HG03439 (cell line): ENCODE data around the gene RPL3.

Experiments used
- ATAC-seq: cut with Tn5 transposase; IDR thresholded peaks from one replicate; pipeline ENCODE4 v1.9.1; 2021; ENCODE audit warnings: mild to moderate bottlenecking, moderate library complexity; ENCODE audit not compliant: unreplicated experiment

The RPL3 gene

DNA sequence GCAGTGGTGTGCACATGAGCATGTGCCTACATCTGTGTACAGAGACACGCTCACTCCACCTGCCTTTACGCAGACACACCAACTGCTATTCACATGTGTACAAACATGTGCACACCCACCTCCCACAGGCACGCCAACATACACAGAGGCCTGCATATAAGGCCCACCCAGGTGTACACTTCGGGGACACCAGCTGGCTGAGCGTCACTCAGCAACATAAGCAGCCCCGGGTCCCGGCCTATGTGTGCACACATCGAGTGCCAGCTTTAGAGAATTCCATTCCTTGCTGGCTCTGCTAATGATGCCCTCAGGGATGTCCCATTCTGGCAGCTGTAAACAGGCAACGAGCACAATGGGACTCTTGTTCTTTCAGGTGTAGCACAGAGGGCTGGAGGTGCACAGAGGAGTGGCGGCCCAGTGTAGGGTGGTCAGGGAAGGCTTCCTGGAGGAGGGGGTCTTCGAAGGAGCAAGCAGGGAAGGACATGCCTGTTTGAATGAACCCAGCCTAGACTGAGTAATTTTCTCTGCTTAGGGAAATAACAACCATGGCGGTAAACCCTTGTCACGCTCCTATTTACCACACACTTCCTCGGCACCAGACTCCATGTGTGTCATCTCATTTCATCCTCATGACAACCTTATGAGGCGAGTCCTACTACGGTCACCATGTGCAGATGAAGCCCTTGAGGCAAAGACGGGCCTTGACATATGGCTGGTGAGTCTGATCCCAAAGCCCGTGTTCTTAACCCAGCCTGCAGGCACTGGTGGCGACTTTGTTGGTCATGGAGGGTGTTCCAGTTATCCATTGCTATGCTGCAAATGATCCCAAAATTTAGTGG lies 35.1 kb downstream of the RPL3 start:
- no peak for ATAC-seq

DNA sequence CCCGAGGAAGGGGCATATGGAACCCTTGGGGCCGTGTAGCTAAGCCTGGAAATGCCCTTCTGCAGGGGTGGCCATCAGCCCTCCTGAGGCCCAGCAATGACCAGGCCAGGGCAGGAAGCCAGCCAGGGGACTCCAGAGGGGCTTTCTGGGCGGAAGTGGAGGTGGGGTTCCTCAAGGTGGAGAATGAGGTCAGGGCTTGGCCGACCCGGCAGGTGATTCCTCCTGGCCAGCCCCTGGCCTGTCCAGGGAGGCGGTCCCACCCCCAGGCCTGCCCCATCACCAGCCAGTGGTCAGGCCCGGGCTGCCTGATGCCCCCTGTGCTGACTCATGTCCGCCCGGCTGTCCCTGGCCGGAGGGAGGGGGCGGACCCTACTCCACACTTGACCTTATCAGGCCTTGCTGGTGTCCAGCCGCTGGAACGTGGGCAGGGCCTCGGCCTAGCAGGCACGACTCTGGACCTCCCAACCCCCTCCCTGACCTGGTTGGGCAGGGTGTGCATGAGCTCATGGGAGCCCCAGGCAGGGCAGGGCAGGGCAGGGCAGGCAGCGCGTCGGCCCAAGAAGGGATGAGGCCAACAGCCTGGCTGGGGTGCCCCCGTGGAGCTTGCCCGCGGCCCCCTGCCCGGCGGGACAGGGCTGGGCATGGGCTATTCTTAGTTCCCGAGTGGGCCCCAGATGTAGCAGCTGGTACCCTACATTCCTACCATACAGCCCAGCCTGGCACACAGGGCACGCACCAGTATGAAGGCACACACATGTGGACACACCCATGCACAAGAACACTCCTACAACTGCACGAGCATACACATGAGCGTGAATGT lies 35.9 kb downstream of the RPL3 start:
- no peak for ATAC-seq

DNA sequence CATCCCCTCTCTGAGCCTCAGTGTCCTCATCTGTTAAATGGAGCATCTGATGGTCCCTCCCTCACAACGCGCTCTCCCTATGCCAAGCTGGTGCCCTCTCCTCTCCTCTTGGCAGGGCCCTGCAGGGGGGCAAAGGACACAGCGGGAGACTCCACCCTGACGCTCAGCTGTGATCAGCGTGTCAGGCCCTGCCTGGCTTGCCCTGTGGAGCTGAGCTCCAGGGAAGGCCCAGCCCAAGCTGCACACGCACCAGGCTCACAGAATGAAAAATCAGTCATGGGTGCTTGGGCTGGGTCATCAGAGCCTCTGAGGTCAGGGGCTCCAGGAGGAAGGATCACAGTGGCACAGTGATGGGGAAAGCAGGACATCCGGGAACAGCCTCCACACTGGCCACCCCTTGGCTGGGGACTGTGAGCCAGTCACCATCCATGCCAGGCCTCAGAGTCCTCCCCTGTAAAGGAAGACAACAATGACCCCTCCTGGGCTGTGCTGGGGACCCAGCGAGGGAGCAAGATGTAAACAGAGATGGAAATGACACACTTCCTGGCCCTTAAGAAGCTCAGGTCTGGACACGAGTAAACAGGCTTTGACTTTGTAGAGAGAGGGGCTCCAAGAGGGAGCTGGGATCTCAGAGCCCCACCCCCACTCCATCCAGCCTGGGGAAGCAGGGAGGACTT lies 36.6 kb downstream of the RPL3 start:
- no peak for ATAC-seq

DNA sequence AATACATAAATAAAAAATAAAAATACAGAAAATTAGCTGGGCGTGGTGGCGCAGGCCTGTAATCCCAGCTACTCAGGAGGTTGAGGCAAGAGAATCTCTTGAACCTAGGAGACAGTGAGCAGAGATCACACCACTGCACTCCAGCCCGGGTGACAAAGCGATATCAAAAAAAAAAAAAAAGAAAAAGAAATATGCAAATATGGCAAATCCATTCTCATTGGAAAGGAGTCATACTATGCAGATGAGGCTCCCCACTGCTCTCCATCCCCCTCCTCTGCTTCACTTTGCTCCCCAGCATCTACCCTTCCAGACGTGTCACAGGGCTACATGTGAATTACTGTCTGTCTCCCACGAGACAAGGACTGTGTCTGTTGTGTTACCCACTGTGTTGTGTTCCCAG lies 38.3 kb downstream of the RPL3 start:
- ATAC-seq, result no peak

DNA sequence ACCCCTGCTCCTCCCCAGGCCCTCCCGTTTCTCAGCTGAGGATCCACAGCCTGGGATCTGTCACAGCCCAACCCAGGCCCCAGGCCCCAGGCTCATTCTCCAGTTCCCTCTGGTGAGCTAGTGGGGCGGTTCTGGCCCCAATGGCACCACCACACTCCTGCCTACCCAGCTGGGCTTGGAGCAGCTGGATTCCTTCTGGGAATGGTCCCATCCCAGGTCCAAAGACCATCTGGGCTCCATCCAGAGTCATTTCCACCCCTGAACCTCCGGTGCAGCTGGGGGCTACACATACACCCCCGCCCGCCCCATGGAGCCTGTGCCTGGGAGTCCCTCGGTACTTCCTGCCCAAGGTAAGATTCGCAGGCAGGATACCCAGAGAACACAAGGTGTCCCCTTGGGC lies 39.2 kb downstream of the RPL3 start:
- ATAC-seq, result no peak

DNA sequence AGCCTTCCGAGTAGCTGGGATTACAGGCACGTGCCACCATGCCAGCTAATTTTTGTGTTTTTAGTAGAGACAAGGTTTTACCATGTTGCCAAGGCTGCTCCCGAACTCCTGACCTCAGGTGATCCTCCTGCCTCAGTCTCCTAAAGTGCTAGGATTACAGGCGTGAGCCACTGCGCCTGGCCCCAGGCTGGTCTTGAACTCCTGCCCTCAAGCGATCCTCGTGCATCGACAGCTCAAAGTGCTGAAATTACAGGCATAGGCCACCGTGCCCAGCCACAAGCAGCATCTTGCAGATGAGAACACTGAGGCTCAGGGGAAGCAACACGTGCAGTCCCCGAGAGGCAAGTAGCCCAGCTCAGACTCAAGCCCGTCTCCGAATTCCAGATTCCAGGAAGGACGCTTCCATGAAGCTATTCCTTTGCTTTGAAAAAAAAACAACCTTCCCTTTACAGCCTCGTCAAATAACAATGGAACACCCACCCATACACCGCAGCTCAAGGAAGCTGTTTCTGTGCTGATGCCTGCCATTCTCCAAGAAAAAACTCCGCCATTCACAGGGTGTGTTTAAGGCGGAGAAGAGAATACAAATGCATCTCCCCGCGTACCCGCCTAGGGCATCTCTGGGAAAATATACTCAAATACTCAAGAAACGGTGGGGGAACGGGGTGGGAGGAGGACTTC lies 40.1 kb downstream of the RPL3 start:
- no peak for ATAC-seq

DNA sequence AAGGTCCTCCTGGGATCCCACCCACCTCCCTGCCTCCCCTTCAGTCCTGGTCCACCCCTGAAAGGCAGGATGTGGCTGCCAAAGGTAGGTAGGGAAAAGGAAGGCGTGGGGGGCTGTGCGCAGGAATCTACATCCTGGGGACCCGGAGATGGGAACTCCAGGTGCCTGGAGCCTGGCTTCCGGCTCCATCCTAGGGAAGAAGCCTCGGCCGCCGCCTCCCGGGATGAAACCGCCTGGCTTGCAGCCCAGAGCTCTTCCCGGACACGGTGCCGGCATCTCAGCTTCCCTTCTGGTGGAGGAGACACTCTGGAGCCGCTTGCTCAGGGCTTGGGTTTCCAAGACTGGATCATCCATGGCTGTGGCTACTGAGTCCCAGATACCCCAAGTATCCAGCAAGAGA lies 41.4 kb downstream of the RPL3 start:
- ATAC-seq, result no peak

DNA sequence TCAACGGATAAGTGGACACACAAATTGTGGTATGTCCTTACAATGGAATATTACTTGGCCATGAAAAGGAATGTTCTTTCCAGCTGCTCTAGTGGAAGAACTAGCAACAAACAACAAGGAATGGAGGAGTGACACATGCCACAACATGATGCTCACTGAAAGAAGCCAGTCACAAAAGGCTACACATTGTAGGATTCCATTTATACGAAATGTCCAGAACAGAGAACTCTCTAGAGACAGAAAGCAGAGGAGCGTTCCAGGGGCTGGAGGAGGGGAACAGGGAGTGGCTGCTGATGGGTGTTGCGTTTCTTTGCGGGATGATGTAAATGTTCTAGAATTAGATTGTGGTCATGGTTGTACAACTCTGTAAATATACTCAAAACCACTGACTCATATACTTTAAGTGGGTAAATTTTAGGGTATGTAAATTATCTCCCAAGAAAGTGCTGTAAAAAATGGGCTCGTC lies 42.2 kb downstream of the RPL3 start:
- no peak for ATAC-seq

DNA sequence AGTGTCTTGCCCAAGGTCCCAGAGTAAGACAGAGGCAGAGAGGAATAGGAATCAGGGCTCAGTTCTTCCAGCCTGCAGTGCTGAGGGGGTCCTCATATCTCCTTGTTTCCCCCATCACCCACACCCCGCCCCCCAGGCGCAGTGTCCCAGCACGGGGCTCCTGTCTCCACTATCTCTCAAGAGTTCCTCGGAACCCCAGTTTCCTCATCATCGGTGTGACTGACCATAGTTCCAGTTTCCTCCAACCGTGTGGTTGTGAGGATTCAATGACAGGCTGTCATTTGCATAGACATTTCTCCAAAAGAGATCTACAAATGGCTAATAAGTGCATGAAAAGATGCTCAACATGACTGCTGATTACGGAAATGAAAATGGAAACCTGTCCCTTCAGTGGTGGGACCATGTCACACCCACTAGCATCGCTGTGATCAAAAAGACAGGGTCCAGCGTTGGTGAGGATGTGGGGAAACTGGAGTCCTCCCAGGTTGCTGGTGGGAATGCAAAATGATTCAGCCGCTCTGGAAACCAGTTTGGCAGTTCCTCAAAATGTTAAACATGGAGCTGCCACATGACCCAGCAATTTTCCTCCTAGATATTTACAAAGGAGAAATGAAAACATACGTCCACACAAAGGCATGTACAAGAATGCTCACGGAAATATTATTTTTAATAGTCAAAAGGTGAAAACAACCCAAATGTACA lies 42.8 kb downstream of the RPL3 start:
- ATAC-seq, result no peak

DNA sequence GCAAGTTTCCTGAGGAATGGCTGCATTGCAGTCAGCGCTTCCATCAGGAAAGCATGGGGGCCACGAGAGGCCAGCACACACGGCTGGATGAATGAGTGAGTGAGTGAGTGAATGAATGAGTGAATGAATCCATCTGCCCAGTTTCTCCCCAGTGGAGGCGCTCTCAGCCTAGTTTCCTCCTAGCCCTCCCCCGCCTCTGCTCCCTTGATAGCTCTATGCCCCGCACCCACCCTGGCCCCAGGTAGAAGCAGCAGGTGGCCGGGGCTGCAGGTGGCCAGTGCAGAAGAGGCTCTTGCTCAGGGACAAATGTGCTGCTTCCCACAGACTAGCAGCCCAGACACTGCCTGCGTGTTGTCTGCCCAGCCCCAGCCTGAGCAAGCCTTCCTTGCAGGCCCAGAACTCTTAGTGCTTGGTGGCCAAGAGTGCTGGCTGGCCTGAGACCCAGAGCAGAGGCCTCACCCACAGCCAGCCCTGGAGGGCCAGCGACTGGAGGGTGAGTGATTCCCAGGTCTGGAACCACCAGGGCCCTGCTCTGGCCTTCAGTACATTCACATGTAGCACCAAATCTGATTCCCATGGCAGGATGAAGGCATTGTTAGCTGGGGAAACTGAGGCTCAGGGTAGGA lies 43.5 kb downstream of the RPL3 start:
- no peak for ATAC-seq

DNA sequence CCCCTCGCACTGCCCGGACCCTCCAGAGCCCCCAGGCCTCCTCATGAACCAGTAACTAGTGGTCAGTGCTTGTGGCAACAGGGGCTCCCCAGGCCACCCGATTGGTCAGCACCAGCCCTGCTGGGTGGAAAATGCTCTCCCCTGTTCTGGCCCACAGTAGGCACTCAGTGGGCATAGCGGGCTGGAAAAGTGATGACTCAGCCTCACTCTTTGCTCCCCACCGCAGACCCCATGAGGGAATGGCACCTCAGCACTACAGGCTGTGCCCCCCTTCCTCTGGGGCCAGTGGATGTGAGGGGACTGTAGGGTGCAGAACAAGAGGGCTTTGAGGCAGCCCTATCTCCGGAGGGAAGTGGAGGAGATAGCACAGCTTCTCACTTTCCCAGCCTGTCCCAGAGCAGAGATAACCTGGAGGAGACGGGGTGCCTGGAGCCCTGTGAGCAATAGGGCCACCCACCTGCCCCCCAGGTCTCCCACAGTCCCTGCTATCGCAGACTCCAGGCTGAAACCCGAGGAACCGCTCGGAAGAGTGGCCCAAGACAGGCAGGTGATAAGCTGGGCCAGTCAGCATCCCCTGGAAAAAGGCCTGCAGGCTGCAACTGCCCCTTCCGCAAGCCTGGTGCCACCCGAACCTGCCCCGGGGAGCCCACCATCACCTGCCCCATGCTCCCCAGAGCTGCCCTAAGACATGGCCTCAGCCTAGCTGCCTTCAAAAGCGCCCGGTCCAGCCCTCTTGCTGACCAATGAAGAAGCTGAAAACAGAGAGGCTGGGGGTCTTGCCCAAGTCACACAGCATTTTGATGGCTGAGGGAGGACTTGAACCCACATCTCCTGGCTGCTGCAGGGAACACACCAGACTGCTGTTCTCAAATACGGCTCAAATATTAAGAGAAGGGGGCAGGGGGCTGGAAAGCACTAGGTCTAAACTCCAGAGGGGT lies 45.2 kb downstream of the RPL3 start:
- no peak for ATAC-seq

DNA sequence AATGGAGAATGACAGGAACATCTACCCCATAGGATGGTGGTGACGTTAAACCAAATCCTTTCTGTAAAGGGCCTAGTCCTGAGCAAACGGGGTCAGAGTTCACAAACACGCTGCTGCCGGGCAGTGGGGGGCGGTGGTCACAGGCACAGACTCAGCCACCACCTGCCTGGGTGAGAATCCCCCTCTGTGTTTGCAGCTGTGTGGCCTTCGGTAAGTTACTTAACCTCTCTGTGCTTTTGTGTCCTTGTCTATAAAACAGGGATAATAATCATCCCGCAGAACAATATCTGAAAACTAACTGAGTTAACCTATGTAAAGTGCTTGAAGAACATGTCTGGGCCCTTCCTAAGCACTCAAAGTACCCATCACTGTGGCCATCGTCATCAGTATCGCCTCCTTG lies 48.6 kb downstream of the RPL3 start:
- no peak for ATAC-seq

DNA sequence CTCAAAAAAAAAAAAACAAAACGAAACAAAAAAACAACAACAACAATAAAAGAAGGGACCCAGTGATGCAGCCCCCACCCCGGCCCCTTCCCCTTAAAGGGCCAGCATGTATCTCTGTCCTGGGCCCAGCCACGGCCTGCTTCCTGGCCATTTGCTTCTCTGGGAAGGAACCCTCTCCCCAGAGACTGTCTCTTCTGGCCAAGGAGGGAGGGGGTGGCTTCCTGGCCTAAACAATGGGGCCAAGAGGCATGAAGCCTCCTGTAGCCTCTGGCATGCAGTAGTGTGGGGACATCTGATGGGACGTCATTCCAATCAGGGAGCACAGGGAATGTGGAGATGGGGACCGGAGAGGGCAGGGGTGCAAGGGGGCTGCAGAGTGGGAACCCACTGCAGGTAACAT lies 49.1 kb downstream of the RPL3 start:
- no peak for ATAC-seq

DNA sequence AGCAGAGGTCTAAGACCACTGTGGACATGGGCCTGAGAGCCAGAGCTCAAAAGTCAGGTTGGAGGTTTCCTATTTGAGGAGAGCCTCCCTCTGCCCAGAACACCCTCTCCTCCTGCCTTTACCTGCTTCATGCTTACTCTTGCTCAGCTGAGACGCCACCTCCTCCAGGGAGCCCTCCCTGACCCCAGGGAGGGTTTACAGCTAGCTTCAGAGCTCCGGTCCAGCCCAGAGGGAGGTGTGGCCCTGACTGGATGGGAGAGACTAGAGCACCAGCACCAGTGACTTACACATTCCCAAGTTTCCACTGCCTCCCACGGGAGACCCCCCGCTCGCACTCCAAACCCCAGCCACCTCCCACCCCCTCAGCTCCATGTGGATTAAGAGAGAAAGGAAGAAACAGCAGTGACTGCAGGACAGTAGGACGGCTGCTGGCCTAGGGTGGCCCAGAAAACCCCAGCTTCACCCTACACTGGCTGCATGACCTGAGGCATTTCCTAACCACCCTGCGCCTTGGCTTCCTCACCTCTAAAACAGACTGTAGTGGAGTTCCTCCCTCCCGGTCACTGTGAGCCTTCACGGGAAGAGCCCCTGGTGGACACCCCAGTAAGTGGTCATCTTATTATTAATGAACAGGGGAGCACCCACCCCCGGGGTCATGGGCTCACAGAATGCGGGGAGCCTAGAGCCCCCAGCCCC lies 50.2 kb downstream of the RPL3 start:
- no peak for ATAC-seq

DNA sequence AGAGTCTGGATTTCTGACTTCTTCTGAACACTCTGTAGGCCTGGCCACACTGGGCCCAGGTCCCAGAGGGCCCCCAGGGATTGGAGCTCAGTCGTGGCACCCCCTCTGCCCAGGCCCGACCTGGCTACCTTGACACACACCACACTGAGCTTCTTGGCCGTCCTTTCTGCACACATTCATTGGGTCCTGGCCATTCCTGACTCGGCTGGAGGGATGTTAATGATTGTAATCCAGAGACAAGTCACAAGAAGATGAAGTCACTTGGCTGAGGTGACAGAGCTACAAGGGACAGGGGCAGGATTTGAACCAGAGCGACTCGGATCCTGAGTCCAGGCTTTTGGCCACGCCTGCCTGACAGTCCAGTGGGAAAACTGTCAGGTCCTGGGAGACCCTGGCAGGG lies 50.8 kb downstream of the RPL3 start:
- ATAC-seq, result no peak

DNA sequence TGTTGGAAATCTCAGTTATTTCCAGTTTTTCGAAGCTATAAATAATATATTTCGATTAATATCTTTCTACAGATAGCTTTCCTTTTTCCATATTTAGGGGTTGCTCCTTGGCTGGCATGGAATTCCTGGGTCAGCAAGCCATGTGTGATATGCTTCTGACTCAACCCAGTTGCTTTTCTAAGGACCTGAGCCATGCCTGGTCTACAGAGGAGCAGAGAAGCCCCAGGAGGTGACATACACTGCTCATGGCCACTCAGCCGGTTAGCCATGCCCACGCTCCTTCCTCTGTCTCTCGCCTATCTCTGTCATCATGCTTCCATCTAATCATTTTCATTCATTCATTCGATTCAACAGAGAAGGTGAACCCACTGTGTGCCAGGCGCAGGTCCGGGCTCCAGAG lies 51.4 kb downstream of the RPL3 start:
- ATAC-seq, result no peak

DNA sequence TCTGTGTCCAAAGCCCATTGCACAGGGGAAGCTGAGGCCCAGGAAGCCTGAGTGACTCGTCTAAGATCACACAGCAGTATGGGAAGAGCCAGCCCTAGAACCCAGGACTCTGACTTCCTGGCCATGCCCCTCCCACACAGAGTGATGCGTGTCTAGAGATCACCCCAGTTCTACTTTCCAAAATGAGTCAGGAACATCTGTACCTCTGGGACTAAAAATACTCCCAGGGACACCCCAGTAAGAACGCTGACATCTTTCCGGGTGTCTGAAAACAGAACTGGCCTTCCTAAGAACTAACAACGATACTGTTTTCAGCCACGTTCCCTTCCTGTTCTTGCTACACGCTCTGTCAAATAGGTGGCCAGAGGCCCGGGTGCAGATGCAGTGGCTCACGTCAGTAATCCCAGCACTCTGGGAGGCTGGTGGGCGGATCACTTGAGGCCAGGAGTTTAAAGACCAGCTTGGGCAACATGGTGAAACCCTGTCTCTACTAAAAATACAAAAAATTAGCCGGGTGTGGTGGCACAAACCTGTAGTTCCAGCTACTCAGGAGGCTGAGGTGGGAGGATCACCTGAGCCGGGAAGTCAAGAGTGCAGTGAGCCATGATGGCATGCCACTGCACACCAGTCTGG lies 52.9 kb downstream of the RPL3 start:
- ATAC-seq, result peak; percentile 71
